Fibroblast of lung (primary cell): Measurements from ENCODE around the gene CACNA1E. TPM values are rescaled to one million over a fixed set of nuclear protein-coding genes. Genes with fewer than 3 reads are reported as not detected.

ENCODE experiments used
- DNase-seq, 2 donors: peaks; one replicate each; pipeline versions ENCODE4 v3.0.0 to v3.0.0-alpha.2; 2010; ENCODE audit warnings: low read depth in 2 of 2
- H2AFZ ChIP-seq: 2 replicates; pipeline ENCODE4 v1.5.1; 2012; ENCODE audit warnings: low read length, control low read depth, inconsistent platforms
- H3K27ac ChIP-seq: 2 replicates; pipeline ENCODE4 v1.5.1; 2011; ENCODE audit warnings: low read length, control low read depth; ENCODE audit not compliant: insufficient read depth
- H3K27me3 ChIP-seq: 2 replicates; pipeline ENCODE4 v1.5.1; 2011; ENCODE audit warnings: mild to moderate bottlenecking, low read length; ENCODE audit not compliant: control insufficient read depth, insufficient read depth
- H3K36me3 ChIP-seq: 2 replicates; pipeline ENCODE4 v1.5.1; 2011; ENCODE audit warnings: low read length; ENCODE audit not compliant: control insufficient read depth, insufficient read depth
- H3K4me1 ChIP-seq: 2 replicates; pipeline ENCODE4 v1.5.1; 2011; ENCODE audit warnings: low read length; ENCODE audit not compliant: control insufficient read depth, insufficient read depth; ENCODE audit errors: extremely low read depth
- H3K4me2 ChIP-seq: 2 replicates; pipeline ENCODE4 v1.5.1; 2011; ENCODE audit warnings: low read length, control low read depth; ENCODE audit not compliant: insufficient read depth; ENCODE audit errors: extremely low read depth
- H3K4me3 ChIP-seq, 4 experiments: fragments of 200-600 bp in 1 of 4; sonication (generic) in 1 of 4; replicated peaks in 1 of 4; 2 replicates each; pipeline ENCODE4 v1.5.1; 2011 to 2016; ENCODE audit warnings: low read length in 4 of 4, low read depth in 3 of 4, mild to moderate bottlenecking in 3 of 4, control low read depth in 2 of 4, inconsistent platforms in 1 of 4, mixed read lengths in 1 of 4; ENCODE audit not compliant: insufficient read depth in 1 of 4; ENCODE audit errors: control extremely low read depth in 1 of 4
- H3K79me2 ChIP-seq: 2 replicates; pipeline ENCODE4 v1.5.1; 2012; ENCODE audit warnings: mild to moderate bottlenecking, low read length, inconsistent platforms; ENCODE audit not compliant: control insufficient read depth, insufficient read depth
- H3K9ac ChIP-seq: 2 replicates; pipeline ENCODE4 v1.5.1; 2011; ENCODE audit warnings: mild to moderate bottlenecking, low read length, control low read depth; ENCODE audit not compliant: insufficient read depth
- H3K9me3 ChIP-seq: 2 replicates; pipeline ENCODE4 v1.5.1; 2012; ENCODE audit warnings: low read depth, low read length; ENCODE audit not compliant: control insufficient read depth, insufficient read depth
- H4K20me1 ChIP-seq: 2 replicates; pipeline ENCODE4 v1.5.1; 2011; ENCODE audit warnings: low read length; ENCODE audit not compliant: control insufficient read depth, insufficient read depth; ENCODE audit errors: extremely low read depth
- EZH2 ChIP-seq: IDR thresholded peaks from 2 replicates; pipeline ENCODE4 v1.5.1; 2012; ENCODE audit warnings: low read length, control low read depth, mild to moderate bottlenecking; ENCODE audit errors: missing control alignments
- polyA plus RNA-seq, 2 donors: library from polyadenylated mRNA; depleted of rRNA in 1 of 2; stranded (reverse) in 1 of 2; unstranded in 1 of 2; fragments of >200 nt; gene quantifications; 2 replicates each; pipeline ENCODE4 v1.2.1, GENCODE V29; 2011 to 2012; ENCODE audit warnings: missing spikeins in 1 of 2
- total RNA-seq: library from RNA; depleted of rRNA; stranded (reverse); fragments of >200 nt; gene quantifications from 2 replicates; pipeline ENCODE4 v1.2.1, GENCODE V29; 2014
- TF ChIP-seq, protein P1 (sequence below), 2 donors: IDR thresholded peaks in 1 of 2; conservative IDR thresholded peaks in 1 of 2; 1 replicate in 1 of 2; 2 replicates in 1 of 2; pipeline ENCODE4 v1.5.1; 2011 to 2012; ENCODE audit warnings: low read length in 2 of 2, control low read depth in 1 of 2, inconsistent platforms in 1 of 2, low read depth in 1 of 2, mild to moderate bottlenecking in 1 of 2

Gene CACNA1E
- total and polyA plus RNA-seq, 2 donors (not counting 1 experiment from before 2014, with no cell fraction given) = 0.01 TPM; not detected in 1

DNA sequence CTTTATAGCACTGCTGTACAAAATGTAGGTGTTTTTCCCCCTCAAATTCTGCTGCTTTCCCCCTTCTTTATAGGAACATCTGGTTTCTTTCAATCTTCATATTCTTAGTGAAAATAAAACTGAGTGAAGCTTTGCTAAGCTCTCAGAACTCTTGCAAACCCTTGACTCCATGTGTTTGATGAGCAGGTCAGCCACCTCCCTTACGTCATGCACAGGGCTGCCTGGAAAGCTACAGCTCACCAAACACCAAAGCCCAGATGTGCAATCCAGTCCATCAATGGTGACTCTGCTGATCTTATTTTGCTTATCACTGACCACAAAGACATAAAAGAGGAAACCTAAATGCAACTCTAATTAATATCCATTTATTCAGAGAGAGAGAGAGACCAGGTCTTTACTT lies 5.5 kb downstream of the CACNA1E start:
- H3K27me3 ChIP-seq = peaks cover 10% of the 10 kb centered on the region

DNA sequence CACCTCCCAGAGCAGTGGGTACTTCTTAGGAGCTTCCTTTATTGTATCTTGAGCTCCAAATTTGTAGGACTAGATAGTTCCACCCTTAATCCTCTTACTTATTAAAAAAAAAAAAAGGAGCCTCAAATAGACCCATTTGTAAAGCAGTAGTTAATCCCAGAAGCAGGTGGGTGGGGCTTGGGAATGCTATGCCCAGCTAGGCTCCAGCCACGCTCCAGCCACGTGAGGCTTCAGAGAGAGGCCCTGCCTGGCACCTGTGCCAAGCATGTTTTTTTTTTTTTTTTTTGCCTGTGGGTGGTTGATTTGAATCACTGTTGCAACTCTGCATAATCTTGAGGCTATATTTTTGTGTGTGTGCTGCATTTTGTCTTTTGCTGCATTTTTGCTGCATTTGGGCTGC lies 7.0 kb downstream of the CACNA1E start:
- H2AFZ ChIP-seq = no peak overlapping the region
- no peak for TF ChIP-seq EZH2
- TF ChIP-seq, protein P1, sequence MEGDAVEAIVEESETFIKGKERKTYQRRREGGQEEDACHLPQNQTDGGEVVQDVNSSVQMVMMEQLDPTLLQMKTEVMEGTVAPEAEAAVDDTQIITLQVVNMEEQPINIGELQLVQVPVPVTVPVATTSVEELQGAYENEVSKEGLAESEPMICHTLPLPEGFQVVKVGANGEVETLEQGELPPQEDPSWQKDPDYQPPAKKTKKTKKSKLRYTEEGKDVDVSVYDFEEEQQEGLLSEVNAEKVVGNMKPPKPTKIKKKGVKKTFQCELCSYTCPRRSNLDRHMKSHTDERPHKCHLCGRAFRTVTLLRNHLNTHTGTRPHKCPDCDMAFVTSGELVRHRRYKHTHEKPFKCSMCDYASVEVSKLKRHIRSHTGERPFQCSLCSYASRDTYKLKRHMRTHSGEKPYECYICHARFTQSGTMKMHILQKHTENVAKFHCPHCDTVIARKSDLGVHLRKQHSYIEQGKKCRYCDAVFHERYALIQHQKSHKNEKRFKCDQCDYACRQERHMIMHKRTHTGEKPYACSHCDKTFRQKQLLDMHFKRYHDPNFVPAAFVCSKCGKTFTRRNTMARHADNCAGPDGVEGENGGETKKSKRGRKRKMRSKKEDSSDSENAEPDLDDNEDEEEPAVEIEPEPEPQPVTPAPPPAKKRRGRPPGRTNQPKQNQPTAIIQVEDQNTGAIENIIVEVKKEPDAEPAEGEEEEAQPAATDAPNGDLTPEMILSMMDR (conservative IDR thresholded peaks at IDR 0.05 in 1 of 2, IDR thresholded peaks at IDR 0.05 in 1 of 2; ENCODE audit: low read depth in 1 of 2, low read length in 2 of 2) = no peak
- H3K4me2 ChIP-seq = no peak overlapping the region
- no peaks in the 10 kb centered on the region for H3K4me1 ChIP-seq
- H3K27ac ChIP-seq = no peak overlapping the region
- no peaks in the 10 kb centered on the region for H3K79me2 ChIP-seq
- H3K9ac ChIP-seq = no peak overlapping the region
- H3K4me3 ChIP-seq = no peak overlapping the region
- H3K9me3 ChIP-seq = no peaks in the 10 kb centered on the region
- DNase-seq = no peak
- no peaks in the 10 kb centered on the region for H4K20me1 ChIP-seq
- H3K36me3 ChIP-seq = no peaks in the 10 kb centered on the region
- peaks cover 6% of the 10 kb centered on the region for H3K27me3 ChIP-seq

More for the DNA sequence above, 5.5 kb downstream of the CACNA1E start:
- Histone ChIP-seq H4K20me1 (no peaks in the 10 kb centered on the region), H3K4me3 (no peak overlapping the region), H3K79me2 (no peaks in the 10 kb centered on the region), H3K4me2 (no peak overlapping the region), H3K27ac (no peak overlapping the region), H3K4me1 (no peaks in the 10 kb centered on the region), H3K36me3 (no peaks in the 10 kb centered on the region), H3K9me3 (no peaks in the 10 kb centered on the region), H3K9ac (no peak overlapping the region), H2AFZ (no peak overlapping the region)
- no peak for DNase-seq
- TF ChIP-seq, protein P1 (conservative IDR thresholded peaks at IDR 0.05 in 1 of 2, IDR thresholded peaks at IDR 0.05 in 1 of 2; ENCODE audit: low read depth in 1 of 2, low read length in 2 of 2) = no peak
- TF ChIP-seq EZH2 = no peak

DNA sequence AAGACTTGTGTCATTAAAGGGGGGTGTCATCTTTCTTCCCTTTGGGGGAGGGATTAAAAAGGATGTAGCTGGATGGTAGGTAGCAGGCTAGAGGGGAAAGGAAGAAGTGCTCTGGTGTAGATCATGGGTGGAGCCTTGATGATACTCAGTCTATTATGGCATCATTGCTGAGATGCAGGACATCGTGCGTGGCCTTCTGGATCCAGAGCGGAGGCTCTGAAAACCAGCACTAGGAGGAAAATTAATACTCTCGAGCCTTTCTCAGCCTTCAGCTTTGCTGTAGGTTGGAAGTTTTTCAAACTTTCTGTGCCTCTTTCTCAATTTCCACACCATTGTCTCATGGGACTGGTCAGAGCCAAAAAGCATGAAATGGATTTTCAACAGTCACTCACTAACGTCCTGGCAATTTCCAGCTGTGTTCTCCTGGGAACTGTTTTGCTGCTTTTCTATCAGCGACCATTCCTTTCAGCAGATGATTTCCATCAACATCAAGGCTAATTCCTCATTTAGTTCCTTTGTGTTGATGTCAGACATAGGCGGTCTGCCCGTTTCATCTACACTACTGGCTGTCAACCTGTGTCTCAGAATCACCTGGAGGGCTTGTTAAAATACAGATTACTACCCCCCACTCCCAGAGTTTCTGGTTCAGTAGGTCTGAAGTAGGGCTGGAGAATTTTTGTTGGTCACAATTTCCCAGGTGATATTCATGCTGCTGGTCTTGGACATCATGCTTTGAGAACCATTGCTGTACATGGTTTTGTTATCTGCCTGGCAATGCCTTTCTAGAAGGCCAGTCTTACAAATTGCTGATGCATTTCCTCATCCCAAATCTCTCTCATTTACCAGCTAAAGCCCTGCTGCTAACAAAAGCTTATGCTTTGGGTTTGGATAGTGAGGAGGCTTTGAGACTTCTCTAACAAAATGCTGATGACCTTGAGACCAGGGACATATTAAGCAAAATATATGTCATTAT lies 7.7 kb downstream of the CACNA1E start:
- no peak overlapping the region for H3K4me3 ChIP-seq
- H3K4me1 ChIP-seq = no peaks in the 10 kb centered on the region
- H2AFZ ChIP-seq = no peak overlapping the region
- no peak overlapping the region for H3K4me2 ChIP-seq
- H3K36me3 ChIP-seq = no peaks in the 10 kb centered on the region
- no peak for TF ChIP-seq EZH2
- TF ChIP-seq, protein P1 (conservative IDR thresholded peaks at IDR 0.05 in 1 of 2, IDR thresholded peaks at IDR 0.05 in 1 of 2; ENCODE audit: low read depth in 1 of 2, low read length in 2 of 2) = no peak
- no peaks in the 10 kb centered on the region for H4K20me1 ChIP-seq
- no peaks in the 10 kb centered on the region for H3K9me3 ChIP-seq
- no peak overlapping the region for H3K27ac ChIP-seq
- no peaks in the 10 kb centered on the region for H3K79me2 ChIP-seq
- peaks cover under 1% of the 10 kb centered on the region for H3K27me3 ChIP-seq
- H3K9ac ChIP-seq = no peak overlapping the region
- DNase-seq = no peak
